Muscle of back (tissue), 11 donors: ENCODE results near the gene DOK4. TPM values are rescaled to one million over a fixed set of nuclear protein-coding genes. Genes with fewer than 3 reads are reported as not detected.

Experiments
- DNase-seq, 3 donors: peaks; one replicate each; pipeline versions ENCODE4 v3.0.0 to v3.0.0-alpha.2; 2013
- polyA plus RNA-seq, 10 donors: library from polyadenylated mRNA; unstranded; fragments of 120-200 nt; gene quantifications; one replicate each; pipeline ENCODE4 v1.2.1, GENCODE V29; 2013; ENCODE audit not compliant: insufficient read length in 10 of 10

Gene DOK4
- polyA plus RNA-seq, 10 donors = 7.3 to 16.7 (median 9.3) TPM

DNA sequence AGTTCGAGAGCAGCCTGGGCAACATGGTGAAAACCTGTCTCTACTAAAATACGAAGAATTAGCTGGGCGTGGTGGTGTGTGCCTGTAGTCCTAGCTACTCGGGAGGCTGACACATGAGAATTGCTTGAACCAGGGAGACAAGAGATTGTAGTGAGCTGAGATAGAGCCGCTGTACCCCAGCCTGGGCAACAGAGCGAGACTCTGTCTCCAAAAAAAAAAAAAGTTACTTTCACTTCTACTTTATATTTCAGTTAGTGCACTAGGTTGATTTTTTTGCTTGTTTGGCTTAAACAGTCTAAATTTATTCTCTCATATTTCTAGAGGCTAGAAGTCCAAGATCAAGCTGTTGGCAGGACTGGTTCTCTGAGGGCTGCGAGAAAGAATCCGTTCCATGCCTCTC lies 36.7 kb upstream of the DOK4 start:
- no peak for DNase-seq

DNA sequence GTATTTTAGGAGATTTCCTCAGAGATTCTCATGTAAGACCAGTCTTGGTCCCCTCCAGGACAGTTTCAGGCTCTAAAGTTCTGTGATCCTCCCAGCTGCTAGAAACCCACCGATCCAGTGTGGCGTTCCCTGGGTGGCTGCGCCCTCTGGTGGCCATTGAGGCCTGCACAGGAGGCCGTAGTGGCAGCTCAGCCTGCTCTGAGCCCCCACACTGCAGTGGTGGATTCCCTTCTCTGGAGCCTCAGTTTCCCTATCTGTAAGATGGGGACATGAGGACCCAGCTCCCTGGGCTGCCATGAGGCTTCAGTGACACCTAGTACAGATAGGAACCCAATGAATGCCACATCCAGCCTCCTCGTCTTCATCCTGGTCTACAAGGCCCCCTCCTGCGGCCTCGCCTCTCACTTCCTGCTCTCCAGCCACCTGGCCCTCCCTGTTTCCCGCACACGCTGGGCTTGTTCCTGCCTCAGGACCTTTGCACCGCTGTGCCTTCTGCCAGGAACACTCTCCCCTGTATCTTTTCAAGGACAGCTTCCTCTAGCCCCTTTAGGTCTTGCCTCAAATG lies 33.6 kb upstream of the DOK4 start:
- DNase-seq = peak; percentile 41 to 86 (median 81)

DNA sequence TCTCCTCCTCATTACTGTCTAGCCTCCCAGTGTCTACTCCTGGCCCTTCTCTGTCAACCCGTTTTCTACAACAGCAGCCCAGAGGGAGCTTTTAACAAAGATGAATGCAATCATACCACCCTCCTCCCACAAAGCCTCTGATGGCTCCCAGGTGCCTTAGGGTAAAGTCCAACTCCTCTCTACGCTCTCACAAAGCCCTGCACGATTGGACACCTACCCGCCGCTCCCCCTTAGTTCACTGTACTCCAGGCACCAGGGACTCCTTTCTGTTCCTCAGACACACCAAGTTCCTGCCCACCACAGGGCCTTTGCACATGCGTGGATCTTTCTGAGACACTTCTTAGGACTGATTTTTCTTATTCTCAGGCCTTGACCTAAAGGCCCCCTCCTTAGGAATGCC lies 32.6 kb upstream of the DOK4 start:
- no peak for DNase-seq

- DNase-seq = no peak
Observed at GRCh38 chr16:57518520-57518919, 32.2 kb upstream of the DOK4 start.

- DNase-seq = no peak
Observed at GRCh38 chr16:57517397-57518367, 31.4 kb upstream of the DOK4 start.

DNA sequence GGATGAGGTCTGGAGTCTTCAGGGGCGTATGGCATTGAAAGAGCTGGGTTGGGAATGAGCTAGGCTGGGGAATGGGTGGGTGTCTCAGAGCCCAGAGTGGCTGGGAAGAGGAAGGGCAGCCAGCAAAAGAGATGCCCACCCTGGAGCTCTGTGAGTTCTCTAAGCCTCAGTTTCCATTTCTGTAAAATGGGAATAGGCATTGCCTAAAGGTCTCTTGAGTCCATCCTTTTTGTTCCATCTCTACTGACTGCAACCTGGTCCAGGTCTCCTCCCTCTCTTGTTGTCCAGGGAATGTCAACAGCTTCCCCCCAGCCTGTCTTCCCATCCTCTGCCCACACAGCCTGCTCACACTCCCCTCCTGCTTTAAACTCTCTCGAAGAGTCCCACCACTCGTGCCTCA lies 30.5 kb upstream of the DOK4 start:
- DNase-seq = no peak

GRCh38 chr16:57516176-57516725 lies 30.0 kb upstream of the DOK4 start:
- DNase-seq = no peak

GRCh38 chr16:57514791-57515600 lies 28.7 kb upstream of the DOK4 start:
- DNase-seq = no peak

- no peak for DNase-seq
Observed at GRCh38 chr16:57514371-57514770, 28.1 kb upstream of the DOK4 start.

DNA sequence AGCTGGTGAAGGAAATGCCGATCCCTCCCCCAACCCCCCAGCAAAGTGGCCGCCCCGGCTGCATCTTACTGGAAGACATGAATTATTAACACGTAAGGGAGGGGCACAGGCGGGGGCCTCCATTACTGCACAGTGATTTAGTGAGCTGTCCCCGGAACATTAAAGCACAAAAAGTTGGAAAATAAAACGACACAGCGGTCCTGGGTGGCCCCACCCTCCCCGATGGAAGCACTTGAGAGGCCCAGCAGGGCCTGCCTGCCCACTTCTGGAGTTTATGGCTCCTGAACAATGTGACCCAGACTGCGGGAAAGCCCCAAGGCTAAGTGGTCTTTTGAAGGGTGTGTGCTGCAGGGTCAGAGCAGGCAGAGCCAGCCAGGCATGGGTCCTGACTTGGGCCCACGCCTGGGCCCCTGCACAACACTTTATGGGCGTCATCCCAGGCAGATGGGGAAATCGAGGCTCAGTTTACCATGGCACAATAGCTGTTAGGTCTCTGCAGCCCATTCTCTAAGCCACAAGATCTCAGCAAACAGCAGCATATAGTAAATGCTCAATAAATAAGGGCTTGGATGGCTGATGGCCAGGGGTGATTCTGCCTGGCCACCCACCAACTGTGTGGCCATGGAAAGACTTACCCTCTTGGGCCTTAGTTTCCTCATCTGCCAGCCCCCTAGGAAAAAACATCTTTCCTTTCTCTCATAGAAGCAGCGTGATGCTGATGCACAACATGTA lies 27.2 kb upstream of the DOK4 start:
- DNase-seq = no peak

DNA sequence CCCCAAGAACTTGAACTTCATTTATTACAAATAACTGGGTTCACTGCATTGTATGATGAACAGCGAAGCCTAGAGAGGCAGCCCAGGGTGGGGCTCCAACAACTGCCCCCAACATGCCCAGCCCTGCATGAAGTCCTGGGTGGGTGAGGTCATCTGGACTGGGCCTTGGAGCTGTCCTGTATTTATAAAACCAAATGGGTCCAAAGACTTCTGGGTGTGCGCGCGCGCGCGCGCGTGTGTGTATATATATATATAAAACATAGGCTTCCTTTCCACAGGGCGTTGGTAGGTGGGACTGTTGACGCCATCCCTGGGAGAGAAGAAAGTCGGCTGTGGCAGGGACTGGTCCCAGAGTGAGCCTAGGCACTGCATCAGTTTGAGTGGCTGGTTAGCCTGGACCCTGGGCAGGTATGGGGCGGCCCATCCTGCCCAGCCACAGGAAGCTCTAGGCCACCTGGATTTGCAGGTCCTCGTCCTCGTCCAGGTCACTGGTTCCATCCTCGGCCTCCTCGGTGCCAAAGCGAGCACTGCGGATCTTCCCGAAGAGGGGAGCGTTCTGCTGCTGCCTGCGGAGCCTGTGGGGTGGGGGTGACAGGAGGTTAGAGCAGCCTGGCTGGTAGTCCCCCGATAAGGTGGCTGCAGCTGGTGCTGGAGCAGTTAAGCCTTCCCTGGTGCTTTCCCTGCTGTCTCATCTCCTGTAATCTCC lies 26.2 kb upstream of the DOK4 start:
- no peak for DNase-seq

DNA sequence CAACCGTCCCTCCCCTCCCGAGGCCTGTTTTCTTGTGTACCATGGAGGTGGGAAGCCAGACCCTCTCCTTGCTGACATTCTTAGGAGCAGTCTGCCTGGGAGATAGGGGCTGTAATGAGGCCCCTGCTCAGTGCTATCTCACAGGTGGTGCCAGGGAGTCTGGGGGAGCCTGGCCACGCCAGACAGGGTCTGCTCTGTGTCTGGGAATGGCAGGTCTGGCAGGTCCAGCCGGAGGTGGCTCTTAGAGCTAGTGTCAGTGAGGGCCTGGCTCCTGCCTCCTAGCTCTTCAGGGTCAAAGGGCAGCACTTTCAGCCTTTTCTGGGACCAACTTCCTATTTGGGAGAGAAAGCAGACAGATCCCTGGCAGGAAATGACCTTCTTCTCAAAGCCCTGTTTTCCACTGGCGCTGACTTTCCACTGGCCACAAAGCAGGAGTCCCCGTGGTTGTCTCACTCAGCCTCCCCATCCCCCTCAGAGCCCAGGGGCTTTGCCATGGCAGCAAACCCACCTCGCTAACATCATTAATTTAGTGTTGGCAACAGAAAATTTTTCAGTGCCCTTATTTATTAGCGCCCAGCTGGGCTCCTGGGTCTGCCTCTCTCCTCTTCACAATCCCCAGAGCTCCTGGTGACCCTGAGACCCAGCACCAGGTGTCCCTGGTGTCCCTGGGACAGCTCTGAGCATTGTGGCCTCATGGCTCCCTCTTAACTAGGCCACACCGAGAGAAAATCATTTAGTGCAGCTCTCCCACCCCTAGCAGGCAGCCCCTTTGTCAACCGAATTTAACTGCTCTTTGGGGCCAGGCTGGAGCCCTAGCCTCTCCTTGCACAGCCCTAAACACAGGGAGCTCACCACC lies 24.0 kb upstream of the DOK4 start:
- no peak for DNase-seq

- DNase-seq = no peak
Observed at GRCh38 chr16:57509231-57509923, 23.1 kb upstream of the DOK4 start.

- DNase-seq = no peak
Observed at GRCh38 chr16:57508035-57508425, 21.7 kb upstream of the DOK4 start.

DNA sequence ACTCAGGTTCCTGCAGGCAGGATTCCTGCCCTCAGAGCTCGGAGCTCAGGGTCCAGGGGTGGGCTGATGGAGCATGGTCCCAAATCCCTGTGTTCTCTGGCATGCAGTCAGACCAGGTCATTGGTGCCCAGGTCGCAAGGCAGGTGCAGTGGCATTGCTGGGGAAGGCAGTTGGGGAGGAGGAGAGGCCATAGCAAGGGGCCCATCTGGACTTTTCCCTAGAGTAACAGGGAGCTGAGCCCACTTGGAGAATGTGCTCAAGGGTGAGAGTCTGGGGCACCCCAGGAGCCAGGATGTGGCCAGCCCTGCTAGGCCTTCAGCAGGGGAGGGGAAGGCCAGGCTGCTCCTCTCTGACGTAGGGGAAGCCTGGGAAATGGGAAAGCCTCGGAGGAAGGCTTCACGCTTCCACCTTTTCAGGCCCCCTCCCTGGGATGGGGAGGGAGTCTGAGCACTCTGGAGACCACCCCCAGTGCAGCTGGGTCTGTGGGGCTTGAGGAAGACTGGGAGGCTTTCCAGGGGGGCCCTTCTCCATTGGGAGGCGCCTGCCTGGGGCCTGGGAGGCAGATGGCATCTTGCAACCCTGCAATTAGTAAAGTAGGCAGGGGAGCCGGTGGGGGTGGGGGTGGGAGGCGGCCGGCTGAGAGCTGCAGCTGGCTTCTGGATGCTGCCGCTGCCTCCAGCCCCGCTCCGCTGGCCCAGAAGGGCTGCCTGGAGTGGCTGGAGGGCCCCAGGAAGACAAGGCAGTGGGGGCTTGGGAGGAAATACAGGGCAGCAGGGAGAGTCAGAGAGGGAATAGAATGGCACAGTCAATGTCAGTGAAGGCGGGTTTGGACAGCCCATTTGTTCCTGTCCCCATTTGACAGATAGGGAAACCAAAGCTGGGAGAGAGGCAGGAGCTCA lies 21.1 kb upstream of the DOK4 start:
- no peak for DNase-seq

DNA sequence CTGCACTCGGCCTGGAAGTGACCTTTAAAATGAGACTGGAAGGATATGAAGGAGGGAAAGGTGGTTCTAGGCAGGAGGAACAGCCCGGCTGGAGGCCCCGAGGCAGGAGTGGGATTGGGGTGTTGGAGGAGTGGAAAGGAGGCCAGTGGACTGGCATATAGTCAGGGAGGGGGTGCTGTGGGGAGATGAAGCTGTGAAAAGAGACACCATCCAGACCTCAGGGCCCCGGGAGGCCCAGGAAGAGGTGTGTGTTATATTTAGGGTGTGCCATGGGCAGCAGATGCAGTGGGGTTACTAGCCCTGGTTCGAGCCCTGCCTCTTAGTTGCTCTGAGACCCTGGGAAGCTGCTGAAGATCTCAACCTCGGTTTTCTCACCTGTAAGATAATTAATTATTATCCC lies 18.9 kb upstream of the DOK4 start:
- DNase-seq = no peak

GRCh38 chr16:57504491-57504890 lies 18.2 kb upstream of the DOK4 start:
- DNase-seq = no peak

- no peak for DNase-seq
Observed at GRCh38 chr16:57504001-57504400, 17.7 kb upstream of the DOK4 start.
